Small intestine (tissue), 7 donors: ENCODE measurements around the gene LRTM2. TPM values are rescaled to one million over a fixed set of nuclear protein-coding genes. Genes with fewer than 3 reads are reported as not detected.

Source experiments
- DNase-seq, 2 donors: peaks; one replicate each; pipeline versions ENCODE4 v3.0.0 to v3.0.0-alpha.2; 2013
- FAIRE-seq: peaks from 2 replicates; lab custom pipeline; 2012; peaks lifted over from hg19 to GRCh38; lab: Jason Lieb, UNC
- H3K27ac ChIP-seq, 3 donors: one replicate each; pipeline ENCODE4 v1.5.1; 2013; ENCODE audit warnings: low read length in 2 of 3, mild to moderate bottlenecking in 2 of 3, control low read depth in 1 of 3, inconsistent platforms in 1 of 3, low read depth in 1 of 3, moderate library complexity in 1 of 3
- H3K27me3 ChIP-seq, 3 donors: one replicate each; pipeline ENCODE4 v1.6.1; 2013; ENCODE audit warnings: low read length in 3 of 3, inconsistent platforms in 1 of 3; ENCODE audit not compliant: control insufficient read depth in 3 of 3, insufficient read depth in 3 of 3
- H3K36me3 ChIP-seq, 3 donors: one replicate each; pipeline ENCODE4 v1.6.1; 2013; ENCODE audit warnings: low read length in 3 of 3, inconsistent platforms in 1 of 3, low read depth in 1 of 3, mild to moderate bottlenecking in 1 of 3, moderate library complexity in 1 of 3; ENCODE audit not compliant: control insufficient read depth in 3 of 3, insufficient read depth in 2 of 3
- H3K4me1 ChIP-seq, 3 donors: one replicate each; pipeline ENCODE4 v1.6.1; 2013; ENCODE audit warnings: low read length in 2 of 3, inconsistent platforms in 1 of 3, low read depth in 1 of 3, mild to moderate bottlenecking in 1 of 3, moderate library complexity in 1 of 3; ENCODE audit not compliant: control insufficient read depth in 3 of 3, insufficient read depth in 2 of 3
- H3K4me3 ChIP-seq, 3 donors: one replicate each; pipeline ENCODE4 v1.5.1; 2013; ENCODE audit warnings: low read length in 3 of 3, control low read depth in 1 of 3, inconsistent platforms in 1 of 3, low read depth in 1 of 3, mild to moderate bottlenecking in 1 of 3, moderate library complexity in 1 of 3
- H3K9me3 ChIP-seq, 2 donors: one replicate each; pipeline ENCODE4 v1.6.1; 2013; ENCODE audit warnings: low read depth in 1 of 2, low read length in 1 of 2; ENCODE audit not compliant: control insufficient read depth in 2 of 2, insufficient read depth in 1 of 2
- WGBS, 3 donors: extraction: QIAGEN DNeasy Blood & Tissue Kit; methylation state at CpG; one replicate each; pipeline ENCODE4 v1.1.7; 2013; 5-methylcytosine and 5-hydroxymethylcytosine counted together
- polyA plus RNA-seq, 4 donors: library from polyadenylated mRNA; stranded (reverse) in 3 of 4; unstranded in 1 of 4; fragments of 200-250 nt in 3 of 4; fragments of 120-200 nt in 1 of 4; gene quantifications; one replicate each; pipeline versions ENCODE4 v1.2.1 to v1.2.3, GENCODE V29; 2013
- donor health status: healthy with polysubstance abuse.
- donor health status: control.
- donor health status: control.
- donor health status: Bipolar disorder and iron deficiency.
- donor health status: healthy.

Gene LRTM2
- polyA plus RNA-seq, 4 donors: 0.03 TPM; not detected in 2

DNA sequence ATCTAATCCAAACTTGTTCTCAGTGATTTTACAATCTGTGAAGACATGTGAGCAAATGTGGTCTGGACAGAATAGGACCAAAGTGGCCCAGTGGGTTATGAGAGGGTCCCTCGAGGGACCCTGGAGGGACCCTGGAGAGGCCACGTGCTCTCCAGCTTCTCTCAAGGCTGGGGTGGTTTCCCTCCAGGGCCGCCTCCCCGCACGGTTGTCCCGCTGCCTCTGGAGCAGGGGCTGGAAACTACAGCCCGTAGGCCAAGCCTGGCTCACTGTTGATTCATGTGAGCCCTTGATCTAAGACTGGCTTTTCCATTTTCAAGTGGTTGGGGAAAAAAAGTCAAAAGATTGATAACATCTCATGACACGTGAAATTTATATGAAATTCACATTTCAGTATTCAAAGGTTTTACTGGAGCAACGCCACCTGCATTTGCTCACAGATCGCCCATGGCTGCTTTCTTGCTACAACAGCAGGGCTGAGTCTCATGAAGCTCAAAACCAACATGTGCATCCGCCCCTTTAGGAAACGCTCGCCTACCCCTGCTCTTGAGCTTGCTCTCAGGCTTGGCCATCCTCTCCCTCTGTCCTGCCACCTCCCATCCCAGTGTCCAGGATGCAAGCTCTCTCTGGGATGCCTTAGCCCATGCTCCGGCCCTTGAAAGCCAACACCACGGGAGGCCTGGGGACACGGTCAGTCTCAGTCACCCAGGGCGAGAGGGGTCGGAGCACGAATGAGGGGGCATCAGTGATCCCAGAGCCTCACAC lies 12.1 kb upstream of the LRTM2 start:
- no peak overlapping the region for H3K27ac ChIP-seq
- FAIRE-seq: no peak
- 87 to 91% (median 90%) methylated on average over 19 of the region's 19 CpGs for WGBS, 3 donors
- H3K9me3 ChIP-seq: no peaks in the 10 kb centered on the region
- H3K36me3 ChIP-seq: no peaks in the 10 kb centered on the region
- DNase-seq: no peak
- H3K4me1 ChIP-seq: peaks cover 0 to 37% (median 3%) of the 10 kb centered on the region in 3 donors
- no peaks in the 10 kb centered on the region for H3K27me3 ChIP-seq
- no peak overlapping the region for H3K4me3 ChIP-seq

DNA sequence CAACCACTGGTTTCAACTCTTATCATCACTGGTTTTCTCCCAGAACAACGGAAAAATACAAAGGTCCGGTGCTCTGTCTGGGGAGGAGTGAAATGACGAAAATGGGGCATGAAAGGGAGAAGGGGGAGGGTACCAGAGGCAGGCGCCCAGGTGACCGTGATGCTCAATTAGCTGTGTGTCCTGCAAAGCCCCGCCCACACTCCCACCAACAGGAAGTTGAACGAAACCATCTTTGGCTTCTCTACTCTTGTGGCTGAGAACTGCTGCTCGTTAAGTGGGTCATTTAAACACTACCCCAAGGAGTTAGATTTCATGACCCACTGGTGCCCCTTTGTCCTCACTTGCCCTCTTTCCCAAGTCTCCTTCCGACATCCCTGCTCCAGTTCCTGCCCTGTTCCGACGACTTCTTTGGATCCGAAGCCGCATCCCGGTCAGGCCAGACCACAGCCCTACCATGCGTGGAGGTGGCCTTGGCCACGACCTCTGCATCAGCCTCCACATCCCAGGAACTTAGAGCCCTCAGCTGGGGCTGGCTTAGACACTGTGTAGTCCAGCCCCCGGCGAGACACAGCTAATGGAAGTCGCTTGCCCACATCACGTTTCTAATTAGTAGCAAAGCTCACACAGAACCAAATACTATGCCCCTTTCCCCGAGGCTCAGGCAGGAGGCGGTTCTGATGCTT lies 11.4 kb upstream of the LRTM2 start:
- WGBS, 3 donors: 84 to 89% (median 88%) methylated on average over 22 of the region's 22 CpGs
- Histone ChIP-seq H3K27me3 (no peaks in the 10 kb centered on the region), H3K27ac (no peak overlapping the region), H3K4me3 (no peak overlapping the region), H3K4me1 (peaks cover 0 to 38% (median 3%) of the 10 kb centered on the region in 3 donors), H3K9me3 (no peaks in the 10 kb centered on the region), H3K36me3 (no peaks in the 10 kb centered on the region)
- no peak for FAIRE-seq
- no peak for DNase-seq

DNA sequence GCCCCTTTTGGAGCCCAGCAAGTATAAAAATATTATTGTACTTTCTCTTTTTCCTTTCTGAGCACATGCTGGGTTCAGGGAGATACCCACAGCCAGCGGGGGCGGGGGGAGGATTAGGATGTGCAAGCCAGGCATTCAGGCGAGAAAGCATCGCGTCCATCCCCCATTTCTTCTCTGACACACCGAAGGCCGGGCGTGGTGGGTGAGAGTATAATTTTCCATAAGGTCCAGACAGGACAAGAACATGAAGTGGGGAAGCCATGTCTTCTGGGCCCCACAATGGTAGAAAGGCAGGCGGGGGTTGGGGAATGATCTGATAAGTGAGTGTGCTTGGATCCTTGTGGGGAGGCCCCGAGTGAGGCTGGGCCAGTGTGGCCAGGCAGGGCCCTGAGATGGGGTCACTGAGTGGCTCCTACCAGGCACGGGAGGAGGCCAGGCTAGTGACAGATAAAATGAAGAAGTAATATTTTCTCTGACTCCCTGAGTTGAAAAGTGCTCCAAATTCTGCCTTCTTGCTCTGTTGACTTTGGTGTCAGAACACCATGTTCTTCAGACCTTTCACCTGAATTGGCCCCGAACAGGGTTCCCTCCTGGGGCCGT lies 10.7 kb upstream of the LRTM2 start:
- Histone ChIP-seq H3K9me3 (no peaks in the 10 kb centered on the region), H3K27ac (no peak overlapping the region), H3K4me1 (peaks cover 0 to 37% (median 3%) of the 10 kb centered on the region in 3 donors), H3K36me3 (no peaks in the 10 kb centered on the region), H3K27me3 (no peaks in the 10 kb centered on the region), H3K4me3 (no peak overlapping the region)
- DNase-seq: no peak
- FAIRE-seq: no peak
- 92 to 94% (median 92%) methylated on average over 13 of the region's 13 CpGs for WGBS, 3 donors

DNA sequence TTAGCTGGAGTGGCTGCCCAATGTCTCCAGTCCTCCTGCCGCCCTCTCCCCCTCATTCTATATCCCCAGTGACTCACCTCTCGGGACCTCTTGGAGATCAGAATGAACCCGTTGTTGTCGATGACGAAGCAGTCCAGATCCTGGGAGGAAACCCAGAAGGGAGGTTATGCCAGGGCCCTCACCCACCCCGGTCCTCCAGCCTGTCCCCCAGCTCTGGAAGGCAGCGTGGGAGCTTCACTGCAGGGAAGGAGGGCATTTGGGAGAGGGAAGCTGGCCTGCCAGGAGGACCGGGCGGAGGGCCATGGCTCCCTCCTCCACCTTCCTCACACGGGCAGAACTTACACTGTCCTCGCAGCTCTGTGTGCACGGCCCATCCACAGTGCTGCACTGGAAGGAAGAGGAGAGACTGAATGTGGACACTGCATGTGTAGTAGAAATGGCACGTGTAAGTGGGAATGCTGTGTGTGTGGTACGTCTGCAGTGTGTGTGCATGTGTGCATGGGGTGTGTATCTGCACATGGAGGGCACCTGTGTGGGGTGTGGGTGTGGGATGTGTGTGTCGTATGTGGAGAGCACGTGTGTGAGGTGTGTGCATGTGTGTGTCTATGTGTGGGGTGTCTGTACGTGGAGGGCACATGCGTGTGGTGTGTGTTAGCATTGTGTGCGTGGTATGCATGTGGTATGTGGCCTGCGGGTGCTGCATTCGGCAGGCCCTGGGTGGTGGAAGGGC lies 10.0 kb upstream of the LRTM2 start:
- Histone ChIP-seq H3K27ac (no peak overlapping the region), H3K4me3 (no peak overlapping the region), H3K4me1 (peaks cover 0 to 31% (median 3%) of the 10 kb centered on the region in 3 donors), H3K27me3 (no peaks in the 10 kb centered on the region), H3K9me3 (no peaks in the 10 kb centered on the region), H3K36me3 (no peaks in the 10 kb centered on the region)
- FAIRE-seq: no peak
- DNase-seq: no peak
- WGBS, 3 donors: 87 to 91% (median 91%) methylated on average over 21 of the region's 21 CpGs

DNA sequence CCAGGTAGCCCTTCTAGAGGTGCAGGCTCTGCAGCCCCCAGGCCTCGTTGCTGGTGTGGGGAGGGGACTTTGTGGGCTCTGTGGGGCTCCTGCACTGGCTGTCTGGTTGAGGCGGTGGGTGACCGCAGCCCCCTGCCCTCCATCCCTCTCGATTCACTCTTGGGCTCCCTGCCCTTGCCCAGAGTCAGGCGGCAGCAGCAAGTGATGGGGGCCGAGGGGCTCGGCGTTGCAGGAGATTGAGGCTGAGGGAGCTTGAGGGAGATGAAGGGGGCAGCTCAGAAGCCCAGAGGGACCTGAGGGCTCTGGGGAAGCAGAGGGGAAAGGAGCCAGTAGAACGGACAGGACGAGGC lies 9.5 kb upstream of the LRTM2 start:
- Histone ChIP-seq H3K27ac (no peak overlapping the region), H3K27me3 (no peaks in the 10 kb centered on the region), H3K36me3 (no peaks in the 10 kb centered on the region), H3K4me3 (no peak overlapping the region), H3K4me1 (peaks cover 0 to 26% (median 3%) of the 10 kb centered on the region in 3 donors), H3K9me3 (no peaks in the 10 kb centered on the region)
- DNase-seq (no peak), FAIRE-seq (no peak)
- WGBS, 3 donors: 79 to 86% (median 84%) methylated on average over 10 of the region's 10 CpGs

DNA sequence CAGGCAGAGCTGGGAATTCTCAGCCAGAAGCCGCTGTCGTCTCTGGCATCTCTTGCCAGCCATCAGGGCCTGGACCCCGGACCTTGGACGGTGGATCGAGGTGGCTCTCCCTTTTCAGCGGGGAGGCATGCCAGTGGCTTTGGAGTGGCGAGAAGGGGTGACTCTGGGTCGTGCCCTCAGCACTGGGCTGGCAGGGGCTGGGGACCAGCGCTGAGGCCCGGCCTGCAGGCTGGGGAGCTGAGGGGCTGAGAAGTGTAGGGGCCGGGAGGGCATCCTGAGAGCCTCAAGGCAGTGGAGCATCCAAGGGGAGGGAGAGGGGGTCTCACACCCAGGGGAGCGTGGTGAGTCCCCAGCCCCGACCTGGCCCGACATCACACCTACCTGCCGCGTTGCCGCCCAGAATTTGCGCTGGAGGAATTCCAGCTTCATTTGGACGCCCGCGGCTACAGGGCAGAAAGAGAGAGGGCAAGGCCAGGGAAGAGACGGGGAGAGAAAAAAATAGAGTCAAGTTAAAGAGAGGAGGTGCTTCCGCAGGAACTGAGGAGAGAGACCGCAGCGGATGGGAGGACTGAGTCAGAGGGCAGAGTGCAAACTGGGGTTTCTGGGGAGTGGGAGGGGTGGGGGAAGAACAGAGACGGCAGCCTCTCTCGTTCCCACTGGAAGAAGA lies 9.0 kb upstream of the LRTM2 start:
- no peak overlapping the region for H3K4me3 ChIP-seq
- WGBS, 3 donors: 36 to 64% (median 42%) methylated on average over 27 of the region's 27 CpGs
- H3K4me1 ChIP-seq: peaks cover 0 to 21% (median 3%) of the 10 kb centered on the region in 3 donors
- H3K27ac ChIP-seq: peak overlapping the region in 1 of 3 donors; percentile 37
- no peaks in the 10 kb centered on the region for H3K36me3 ChIP-seq
- DNase-seq (peak; percentile 20 to 40), FAIRE-seq (no peak)
- H3K27me3 ChIP-seq: no peaks in the 10 kb centered on the region
- no peaks in the 10 kb centered on the region for H3K9me3 ChIP-seq

DNA sequence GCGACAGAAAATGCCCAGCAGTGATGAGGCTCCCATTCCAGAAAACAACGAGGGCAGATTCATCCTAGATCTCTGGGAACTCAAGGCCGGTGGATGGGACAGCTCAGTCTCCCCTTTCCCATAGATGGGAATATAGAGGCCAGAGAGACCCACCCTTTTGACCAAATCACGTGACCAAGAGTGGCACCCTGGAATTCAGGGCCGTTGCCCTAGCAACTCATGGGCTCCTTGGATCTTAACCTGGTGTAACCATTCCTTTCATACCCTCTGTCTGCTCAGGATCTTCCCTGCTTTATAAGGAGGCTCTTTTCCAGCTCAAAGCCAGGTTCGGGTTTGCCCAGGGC lies 8.4 kb upstream of the LRTM2 start:
- no peaks in the 10 kb centered on the region for H3K36me3 ChIP-seq
- H3K9me3 ChIP-seq: no peaks in the 10 kb centered on the region
- WGBS, 3 donors: 62 to 73% (median 62%) methylated on average over 6 of the region's 6 CpGs
- FAIRE-seq (no peak), DNase-seq (no peak)
- H3K4me1 ChIP-seq: peaks cover 0 to 16% (median 0%) of the 10 kb centered on the region in 3 donors
- no peak overlapping the region for H3K27ac ChIP-seq
- no peaks in the 10 kb centered on the region for H3K27me3 ChIP-seq
- H3K4me3 ChIP-seq: no peak overlapping the region
